HG03442 (cell line): ENCODE results near the gene CLIC4.
"Not testable (repeated sequence)": the region's sequence is repeated elsewhere in the genome, so short reads cannot be mapped to it uniquely, and the experiment has no call there.

ENCODE experiments used
- ATAC-seq: cut with Tn5 transposase; IDR thresholded peaks from one replicate; pipeline ENCODE4 v1.9.1; 2021; ENCODE audit warnings: mild to moderate bottlenecking, moderate library complexity; ENCODE audit not compliant: unreplicated experiment

CLIC4 gene

DNA sequence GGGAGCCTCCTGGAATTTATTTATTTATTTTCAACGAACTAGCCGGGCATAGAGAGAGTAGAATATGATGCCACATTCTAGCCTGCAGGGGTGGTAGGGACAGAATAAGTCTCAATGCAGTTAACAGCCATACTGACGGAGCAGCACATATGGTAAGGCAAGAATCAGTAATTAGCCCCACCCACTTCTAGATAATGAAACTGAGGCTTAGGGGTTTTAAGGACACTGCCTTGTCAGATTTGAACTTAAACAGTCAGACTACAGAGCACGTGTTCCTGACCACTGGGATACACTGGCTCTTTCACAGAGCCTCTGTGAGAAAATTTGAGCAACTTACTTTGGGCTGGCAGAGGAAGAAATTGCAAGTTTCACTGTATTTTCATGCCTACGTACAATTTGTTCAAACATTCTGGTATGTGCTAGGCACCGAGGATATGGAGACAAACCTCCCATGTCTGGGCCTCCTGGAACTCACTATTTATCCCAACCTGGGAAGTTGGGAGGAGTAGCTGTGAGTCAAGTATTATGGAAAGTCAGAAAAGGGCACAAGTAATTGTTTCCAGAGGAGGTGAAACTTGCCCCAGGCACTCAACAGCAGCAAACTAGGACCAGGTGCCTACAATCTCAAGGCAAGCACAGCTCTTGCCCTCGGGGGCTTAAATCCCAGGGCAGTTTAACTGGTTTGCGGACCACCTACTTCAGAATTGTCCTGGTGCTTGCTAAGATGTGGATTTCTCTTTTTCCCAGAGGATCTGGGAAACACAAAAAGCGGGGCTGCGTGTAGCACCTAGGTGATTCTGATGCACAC, 1.6 kb upstream of the CLIC4 start:
- no peak for ATAC-seq

DNA sequence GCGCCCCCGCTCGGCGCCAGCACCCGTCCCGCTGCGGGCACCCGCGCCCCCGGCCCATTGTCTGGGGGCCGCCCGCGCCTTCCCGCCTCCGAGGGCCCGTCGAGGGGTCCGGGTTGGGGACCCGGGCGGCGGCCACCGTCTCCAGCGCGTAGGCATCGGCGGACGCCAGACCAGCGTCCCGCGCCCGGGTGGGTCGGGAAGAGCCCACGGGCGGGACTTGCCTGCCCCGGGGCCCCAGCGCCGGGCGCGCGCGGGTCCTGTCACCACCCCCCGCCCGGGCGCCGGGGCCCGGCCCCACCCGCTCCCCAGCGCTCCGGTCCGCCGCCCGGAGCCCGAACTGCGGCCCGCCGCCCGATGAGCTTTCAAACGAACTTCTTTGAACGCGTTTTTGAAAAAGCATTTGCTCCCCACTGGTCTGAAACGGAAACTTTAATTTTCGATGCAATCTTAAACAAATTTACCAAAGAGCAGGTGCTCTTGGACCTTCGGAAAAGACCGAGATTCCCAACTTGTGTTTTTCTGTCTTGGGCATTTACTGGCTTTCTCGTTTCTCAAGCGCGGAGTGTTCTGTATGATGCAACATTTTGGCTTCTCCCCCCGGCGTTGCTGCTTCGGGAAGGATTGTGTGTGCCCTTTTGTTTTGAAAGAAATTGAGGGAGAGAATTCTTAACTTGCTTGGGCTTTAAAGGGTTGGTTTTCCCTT, 615 bp downstream of the CLIC4 start:
- ATAC-seq, result peak; percentile 6

DNA sequence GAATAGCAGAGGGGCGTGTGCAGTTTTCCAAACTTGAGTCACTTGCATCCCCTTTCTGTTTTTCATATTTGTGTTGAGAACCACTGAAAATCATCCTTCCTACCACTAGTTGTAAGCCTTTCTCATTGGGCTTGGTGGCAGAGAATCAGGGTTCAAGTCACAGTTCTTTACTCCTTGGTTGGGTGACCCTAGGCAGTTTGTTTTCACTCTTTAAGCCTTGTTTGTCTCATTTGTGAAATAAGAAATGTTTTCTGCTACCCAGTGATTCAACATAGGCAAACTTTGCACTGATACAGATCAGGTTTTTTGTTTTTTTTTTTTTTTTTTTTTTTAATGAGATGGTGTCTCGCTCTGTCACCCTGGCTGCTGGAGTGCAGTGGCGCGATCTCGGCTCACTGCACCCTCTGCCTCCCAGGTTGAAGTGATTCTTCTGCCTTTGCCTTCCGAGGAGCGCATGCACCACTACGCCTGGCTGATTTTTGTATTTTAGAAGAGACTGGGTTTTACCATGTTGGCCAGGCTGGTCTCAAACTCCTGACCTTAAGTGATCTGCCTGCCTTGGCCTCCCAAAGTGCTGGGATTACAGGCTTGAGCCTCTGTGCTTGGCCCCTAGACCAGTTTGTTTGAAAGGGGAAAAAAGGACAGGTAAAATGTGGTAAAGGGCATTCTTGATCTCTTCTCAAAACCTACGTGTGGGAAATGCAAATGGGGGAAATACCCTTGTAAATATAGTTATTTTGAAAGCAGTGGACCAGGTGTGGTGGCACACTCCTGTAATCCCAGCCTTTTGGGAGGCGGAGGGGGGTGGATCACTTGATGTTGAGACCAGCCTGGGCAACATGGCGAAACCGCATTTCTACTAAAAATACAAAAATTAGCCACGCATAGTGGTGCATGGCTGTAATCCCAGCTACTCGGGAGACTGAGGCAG, 3.2 kb downstream of the CLIC4 start:
- no peak for ATAC-seq

DNA sequence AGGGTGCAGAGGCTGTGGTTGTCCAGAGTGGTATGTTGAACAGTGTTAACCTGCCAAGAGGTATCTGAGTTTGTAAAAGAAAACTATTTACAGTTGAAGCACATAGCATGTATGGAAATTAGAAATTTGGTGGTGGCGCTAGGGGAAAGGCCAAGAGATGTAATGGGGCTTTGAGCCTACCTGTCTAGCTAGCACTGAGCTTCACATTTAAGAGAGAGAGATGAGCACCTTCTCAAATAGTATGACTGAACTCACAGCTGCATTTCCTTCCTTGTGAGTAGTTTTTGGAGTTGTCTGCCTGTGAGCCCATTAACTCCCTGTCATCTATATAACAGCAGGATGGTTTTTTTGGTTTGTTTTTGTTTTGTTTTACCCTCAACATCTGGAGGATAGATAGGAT, 4.0 kb downstream of the CLIC4 start:
- ATAC-seq, result no peak

DNA sequence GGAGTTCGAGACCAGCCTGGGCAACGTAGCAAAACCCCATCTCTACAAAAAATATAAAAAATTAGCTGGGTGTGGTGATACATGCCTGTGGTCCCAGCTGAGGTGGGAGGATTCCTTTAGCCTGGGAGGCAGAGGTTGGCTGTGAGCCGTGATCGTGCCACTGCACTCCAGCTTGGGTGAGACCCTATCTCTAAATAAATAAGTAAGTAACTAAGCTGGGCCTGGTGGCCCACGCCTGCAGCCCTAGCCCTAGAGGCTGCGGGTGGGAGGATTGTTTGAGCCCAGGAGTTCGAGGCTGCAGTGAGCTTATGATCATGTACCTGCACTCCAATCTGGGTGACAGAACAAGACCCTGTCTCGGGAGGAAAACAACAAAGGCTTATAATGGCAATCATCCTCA, 4.6 kb downstream of the CLIC4 start:
- ATAC-seq, result no peak

DNA sequence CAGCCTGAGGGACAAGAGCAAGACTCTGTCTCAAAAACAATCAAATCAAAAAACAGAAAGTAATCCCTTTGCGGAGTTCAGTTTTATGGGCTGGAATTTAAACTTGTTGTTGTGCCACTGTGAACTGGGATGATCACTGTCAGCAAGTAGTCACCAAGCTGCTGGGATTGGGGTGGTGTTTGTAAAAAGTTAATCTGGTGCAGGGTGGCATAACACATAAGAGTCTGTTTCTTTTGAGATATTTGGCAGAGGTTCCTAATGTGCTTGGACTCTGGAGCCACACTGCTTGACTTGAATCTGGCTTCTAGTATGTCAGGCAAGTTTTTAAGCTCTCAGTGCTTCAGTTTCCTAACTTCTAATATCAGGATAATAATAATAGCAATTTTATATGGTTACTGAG, 6.6 kb downstream of the CLIC4 start:
- no peak for ATAC-seq

DNA sequence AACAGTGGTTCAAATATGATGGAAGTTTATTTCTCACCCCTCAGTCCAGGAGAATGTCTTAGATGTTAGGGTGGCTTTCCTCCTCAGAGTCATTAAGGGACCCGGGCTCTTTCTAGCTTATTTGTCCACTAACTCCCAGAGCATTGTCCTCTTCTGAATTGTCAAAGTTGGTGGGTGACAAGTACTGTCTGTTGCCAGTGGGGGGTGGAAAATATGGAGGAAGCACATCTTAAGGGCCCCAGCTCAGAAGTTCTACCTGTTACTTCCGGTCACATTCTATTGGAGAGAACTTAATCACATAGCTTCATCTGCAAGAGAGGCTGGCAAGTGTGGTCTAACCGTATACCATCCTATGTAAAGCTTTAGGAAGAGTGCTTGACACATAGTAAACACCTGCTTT, 7.1 kb downstream of the CLIC4 start:
- no peak for ATAC-seq

DNA sequence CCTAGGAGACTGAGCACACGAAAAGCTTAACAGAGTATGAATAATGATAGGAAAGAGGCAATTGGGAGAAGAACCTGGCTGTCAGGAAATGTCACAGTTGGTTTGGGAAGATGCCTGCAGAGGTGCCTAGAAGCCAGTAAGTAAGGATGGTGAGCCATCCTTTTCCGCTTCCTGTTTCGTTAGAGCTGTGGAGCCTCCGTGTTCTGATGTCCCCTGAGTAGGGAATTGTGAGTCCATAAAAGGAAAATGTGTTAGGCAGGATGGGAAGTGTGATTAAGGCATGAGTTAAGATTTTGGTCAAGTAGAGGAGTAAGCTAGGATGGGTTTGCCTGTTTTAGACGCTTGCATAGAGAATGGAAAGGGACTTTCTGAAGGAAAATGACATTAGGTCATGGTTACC, 9.0 kb downstream of the CLIC4 start:
- no peak for ATAC-seq

DNA sequence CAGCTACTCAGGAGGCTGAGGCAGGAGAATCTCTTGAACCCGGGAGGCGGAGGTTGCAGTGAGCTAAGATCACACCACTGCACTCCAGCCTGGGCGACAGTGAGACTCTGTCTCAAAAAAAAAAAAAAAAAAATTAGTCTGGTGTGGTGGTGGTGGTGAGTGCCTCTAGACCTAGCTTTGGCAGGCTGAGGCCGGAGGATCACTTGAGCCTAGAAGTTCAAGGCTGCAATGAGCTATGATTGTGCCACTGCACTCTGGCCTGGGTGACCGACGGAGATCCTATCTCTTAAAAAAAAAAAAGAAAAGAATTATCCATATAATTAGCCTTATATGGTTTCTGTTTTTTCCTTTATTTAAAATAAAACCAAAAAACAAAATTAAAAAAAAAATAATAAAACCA, 10.1 kb downstream of the CLIC4 start:
- not testable (repeated sequence) for ATAC-seq

DNA sequence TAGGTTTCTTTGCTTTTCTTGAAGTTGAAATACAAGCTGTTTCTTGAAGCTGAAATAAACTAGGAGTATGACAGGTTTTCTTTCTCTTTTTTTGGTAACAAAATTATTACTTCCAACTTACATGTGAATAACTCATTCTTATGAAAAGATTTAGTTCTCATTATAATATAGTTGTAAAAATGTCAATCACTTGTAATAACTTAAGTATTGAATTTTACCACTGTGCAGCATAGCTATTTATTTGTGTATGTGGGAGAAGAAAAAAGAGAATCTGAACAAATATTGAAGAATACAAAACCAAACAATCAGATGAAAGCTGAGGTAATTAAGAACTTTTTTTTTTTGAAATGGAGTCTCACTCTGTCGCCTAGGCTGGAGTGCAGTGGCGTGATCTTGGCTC, 11.1 kb downstream of the CLIC4 start:
- no peak for ATAC-seq

DNA sequence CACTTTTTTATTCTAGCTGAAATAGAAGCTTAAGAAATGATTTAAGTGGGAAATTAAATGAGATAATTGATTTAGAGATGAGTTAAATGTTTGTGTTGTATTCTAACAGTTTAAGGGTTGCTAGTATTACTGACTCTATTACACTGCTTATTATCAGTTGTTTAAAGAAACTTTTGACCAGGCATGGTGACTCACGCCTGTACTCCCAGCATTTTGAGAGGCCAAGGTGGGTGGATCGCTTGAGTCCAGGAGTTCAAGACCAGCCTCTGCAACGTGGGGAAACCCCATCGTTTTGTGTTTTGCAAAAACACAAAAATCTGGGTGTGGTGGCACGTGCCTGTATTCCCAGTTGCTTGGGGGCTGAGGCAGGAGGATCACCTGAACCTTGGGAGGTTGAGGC, 14.2 kb downstream of the CLIC4 start:
- ATAC-seq, result no peak

DNA sequence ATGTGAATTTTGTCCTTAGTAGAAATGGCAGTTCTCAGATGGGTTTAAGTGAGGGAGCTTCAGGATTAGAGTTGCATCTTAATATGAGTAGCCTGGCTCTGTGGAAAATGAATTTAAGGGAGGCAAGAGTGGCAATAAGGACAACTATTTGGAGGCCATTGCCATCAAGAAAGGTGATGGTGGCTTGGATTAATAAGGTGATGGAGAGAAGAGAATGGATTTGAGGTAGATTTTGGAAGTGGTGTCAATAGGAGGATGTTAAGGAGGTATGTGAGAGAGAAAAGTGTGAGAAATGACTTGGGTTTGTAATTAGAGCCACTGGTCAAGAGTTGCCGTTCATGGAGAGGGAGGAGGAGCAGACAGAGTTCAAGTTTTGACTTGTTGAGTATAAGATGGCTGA, 16.3 kb downstream of the CLIC4 start:
- ATAC-seq, result no peak

DNA sequence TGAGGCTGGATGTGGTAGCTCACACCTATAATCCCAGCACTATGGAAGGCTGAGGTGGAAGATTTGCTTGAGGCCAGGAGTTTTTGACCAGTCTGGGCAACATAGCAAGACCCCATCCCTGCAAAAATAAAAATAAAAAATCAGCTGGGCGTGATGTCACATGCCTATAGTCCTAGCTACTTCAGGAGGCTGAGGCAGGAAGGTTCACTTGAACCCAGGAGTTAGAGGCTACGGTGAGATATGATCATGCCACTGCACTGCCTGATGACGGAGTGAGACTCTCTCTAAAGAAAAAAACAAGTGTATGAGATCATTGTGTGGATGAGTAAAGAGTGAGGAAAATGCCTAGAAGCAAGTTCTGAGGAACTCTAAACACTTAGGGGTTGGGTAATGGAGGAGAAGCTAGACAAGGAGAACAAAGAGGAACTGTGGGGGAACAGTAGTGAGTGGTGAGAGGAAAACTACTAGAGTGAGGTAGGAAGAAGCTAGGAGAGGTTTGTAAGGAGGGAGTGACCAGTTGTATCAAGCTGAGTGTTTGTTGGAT, 17.0 kb downstream of the CLIC4 start:
- ATAC-seq, result no peak

DNA sequence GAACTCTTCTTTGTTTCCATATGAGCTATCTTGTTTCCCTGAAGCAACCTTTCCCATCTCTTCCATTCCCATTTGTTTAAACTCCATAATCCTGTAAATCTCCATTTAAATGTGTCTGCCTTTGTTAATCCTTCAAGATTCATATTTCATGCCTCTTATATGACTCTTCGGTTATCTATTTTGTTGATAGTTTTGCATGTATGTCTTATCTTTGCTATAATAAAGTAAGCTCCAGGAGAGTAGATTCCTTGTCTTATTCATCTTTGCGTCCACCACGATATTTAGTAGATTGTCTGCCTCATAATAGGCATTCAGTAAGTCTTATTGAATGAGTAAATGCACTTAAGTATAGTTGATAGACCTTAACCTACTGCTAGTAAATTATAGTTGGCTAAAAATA, 18.4 kb downstream of the CLIC4 start:
- ATAC-seq, result no peak

DNA sequence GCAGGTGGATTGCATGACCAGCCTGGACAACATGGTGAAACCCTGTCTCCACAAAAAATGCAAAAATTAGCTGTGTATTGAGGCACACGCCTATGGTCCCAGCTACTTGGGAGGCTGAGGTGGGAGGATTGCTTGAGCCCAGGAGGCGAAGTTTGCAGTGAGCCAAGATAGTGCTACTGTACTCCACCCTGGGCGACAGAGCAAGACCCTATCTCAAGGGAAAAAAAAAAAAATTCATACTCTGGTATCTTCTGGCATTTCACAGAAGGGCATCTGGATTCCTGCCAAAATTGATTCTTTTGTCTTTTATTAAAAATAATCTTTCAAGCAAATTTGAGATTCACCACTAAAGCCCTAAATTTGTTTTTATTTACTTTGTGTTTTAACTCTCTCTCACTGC, 19.2 kb downstream of the CLIC4 start:
- no peak for ATAC-seq

DNA sequence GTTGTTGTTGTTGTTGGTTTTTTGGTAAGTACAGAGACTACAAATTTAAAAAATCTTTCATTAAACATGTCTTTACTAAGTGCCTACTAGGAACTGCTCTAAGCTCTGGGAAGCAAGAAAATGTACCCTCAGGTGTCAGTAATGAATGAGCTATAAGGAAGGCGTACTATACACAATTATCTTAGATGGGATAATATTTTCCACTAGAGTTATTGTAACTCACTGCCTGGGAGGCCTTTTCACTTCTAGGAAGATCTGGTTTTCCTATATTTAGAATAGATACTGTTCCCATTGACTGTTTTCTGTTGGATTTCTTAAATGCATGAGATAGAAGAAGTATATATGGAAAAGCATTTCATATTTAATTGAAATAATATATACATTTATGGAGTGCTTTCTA, 19.6 kb downstream of the CLIC4 start:
- no peak for ATAC-seq

DNA sequence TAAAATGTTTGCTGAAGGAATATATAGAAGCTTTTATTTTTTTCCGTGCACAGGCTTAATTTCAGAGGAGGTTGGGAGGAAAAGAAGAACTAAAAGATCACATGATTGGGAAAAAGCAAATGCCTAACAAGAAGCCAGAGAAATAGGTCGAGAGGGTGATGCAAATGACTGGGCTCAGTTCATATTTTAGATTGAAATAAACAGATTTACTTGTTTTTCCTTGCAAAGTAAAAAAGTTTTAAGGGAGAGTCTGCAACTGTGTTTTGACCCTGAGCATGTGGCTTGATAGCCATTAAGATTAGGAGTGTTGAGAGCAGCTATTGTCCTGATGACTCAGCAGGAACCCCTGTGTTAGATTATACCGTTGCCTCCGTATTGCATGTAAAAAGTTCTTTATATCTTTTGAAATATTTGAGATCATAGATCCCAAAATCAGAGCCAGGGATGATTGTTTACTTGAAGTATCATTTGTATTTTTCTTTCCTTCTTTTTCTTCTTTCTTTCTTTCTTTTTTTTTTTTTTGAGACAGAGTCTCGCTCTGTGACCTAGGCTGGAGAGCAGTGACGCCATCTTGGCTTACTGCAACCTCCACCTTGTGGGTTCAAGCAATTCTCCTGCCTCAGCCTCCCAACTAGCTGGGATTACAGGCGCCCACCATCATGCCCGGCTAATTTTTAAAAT, 20.2 kb downstream of the CLIC4 start:
- ATAC-seq, result no peak

DNA sequence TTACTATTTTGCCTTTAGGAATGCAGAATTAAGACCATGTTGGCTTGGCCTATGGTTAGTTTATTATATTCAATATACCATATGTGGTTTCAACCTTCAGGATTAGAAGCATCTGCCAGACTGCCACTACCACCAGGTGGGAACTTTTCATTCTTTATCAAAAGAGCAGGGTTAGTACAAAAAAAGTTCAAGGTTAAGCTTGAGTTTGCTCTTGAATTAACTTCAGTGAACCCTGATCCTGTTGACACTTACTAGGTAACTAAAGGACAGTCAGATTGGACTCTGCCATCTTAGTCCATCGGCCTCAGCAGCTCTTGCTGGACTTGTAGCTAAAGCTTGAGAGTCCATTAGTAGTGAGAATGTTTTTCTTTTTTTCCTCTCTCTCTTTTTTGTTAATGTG, 22.1 kb downstream of the CLIC4 start:
- no peak for ATAC-seq

DNA sequence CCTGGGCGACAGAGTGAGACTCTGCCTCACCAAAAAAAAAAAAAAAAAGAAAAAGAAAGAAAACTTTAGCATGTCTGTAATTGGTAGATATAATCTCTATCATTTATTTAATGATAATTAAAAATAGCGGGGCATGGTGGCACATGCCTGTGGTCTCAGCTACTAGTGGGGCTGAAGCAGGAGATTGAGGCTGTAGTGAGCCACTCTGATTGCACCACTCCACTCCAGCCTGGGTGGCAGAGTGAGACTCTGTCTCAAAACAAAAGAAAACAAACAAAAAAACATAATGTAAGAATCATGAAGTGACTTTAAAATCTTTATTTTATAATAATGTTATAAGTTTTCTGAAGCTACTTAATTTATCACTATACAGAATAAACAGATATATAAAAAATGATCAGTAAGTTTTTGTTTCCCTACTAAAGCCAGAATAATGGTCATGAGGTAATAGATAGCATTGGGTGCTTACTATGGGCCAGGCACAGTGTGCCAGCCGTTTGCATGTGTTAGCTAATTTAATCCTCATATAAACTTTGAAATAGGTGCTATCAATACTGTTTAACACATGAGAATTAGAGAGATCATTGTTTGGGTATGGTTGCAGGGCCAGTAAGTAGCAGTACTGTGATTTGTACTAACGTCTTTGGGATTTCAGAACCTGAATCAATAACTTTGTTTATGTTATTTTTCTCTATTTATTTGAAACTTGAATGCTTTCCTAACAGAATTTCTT, 23.8 kb downstream of the CLIC4 start:
- ATAC-seq, result no peak
